Activated naive CD4-positive, alpha-beta T cell treated with anti-CD3 and anti-CD28 coated beads for 36 hours (primary cell): ENCODE measurements around the gene DGAT2. TPM values are rescaled to one million over a fixed set of nuclear protein-coding genes. Genes with fewer than 3 reads are reported as not detected.

Experiments
- CTCF ChIA-PET: fragments of 350-600 bp; sonication (Branson Sonifier 250); formaldehyde crosslinking; loops from one replicate; lab custom pipeline; 2021; ENCODE audit warnings: antibody characterized with exemption; lab: Charles Lee
- DNase-seq: peaks from one replicate; pipeline ENCODE4 v3.0.0-alpha.2; 2020
- H3K27ac Mint-ChIP-seq: one replicate; pipeline ENCODE4 v1.8.0; 2021; ENCODE audit warnings: mild to moderate bottlenecking, mixed read lengths
- H3K27me3 Mint-ChIP-seq: one replicate; pipeline ENCODE4 v1.8.0; 2021; ENCODE audit warnings: low read depth, mixed read lengths
- H3K36me3 Mint-ChIP-seq: one replicate; pipeline ENCODE4 v1.8.0; 2021; ENCODE audit warnings: low read depth, mixed read lengths
- H3K4me1 Mint-ChIP-seq: one replicate; pipeline ENCODE4 v1.8.0; 2021; ENCODE audit warnings: low read depth, mixed read lengths
- H3K4me3 Mint-ChIP-seq: one replicate; pipeline ENCODE4 v1.8.0; 2021; ENCODE audit warnings: mild to moderate bottlenecking, moderate library complexity, mixed read lengths
- H3K9me3 Mint-ChIP-seq: one replicate; pipeline ENCODE4 v1.8.0; 2021; ENCODE audit warnings: mixed read lengths
- intact Hi-C: fragments of 100-400 bp; cut with micrococcal nuclease; formaldehyde crosslinking; loops from one replicate; pipeline ENCODE4 v1.15.1; 2023
- total RNA-seq, 2 experiments: library from RNA; stranded (reverse); gene quantifications; one replicate each; pipeline ENCODE4 v1.2.3, GENCODE V29; 2021

The DGAT2 gene
- total RNA-seq, 2 experiments from 2014 or later: 3.4 to 4.2 TPM

DNA sequence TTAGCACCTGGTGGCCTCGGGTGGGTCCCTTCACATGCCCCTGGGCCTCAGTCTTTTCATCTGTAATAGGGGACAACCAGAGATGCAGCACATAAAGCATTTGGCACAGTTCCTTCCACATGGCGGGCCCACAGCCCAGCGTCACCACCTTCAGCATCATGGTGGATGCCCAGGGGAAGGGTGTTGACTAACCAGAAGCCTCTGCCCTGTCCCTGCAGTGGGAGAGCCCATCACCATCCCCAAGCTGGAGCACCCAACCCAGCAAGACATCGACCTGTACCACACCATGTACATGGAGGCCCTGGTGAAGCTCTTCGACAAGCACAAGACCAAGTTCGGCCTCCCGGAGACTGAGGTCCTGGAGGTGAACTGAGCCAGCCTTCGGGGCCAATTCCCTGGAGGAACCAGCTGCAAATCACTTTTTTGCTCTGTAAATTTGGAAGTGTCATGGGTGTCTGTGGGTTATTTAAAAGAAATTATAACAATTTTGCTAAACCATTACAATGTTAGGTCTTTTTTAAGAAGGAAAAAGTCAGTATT, 31.6 kb downstream of the DGAT2 start:
- Mint-ChIP-seq H3K4me3 (no peak overlapping the region), H3K27ac (no peak overlapping the region), H3K36me3 (no peaks in the 10 kb centered on the region), H3K9me3 (no peaks in the 10 kb centered on the region), H3K27me3 (no peaks in the 10 kb centered on the region), H3K4me1 (peaks cover 12% of the 10 kb centered on the region)
- intact Hi-C loops: loop anchor here (5.0 kb wide), 1 partner anchor 517 kb away; no protein-coding TSS in a partner anchor
- DNase-seq: no peak
- CTCF ChIA-PET: interaction anchor here (1.7 kb wide), 2 partner anchors 12 to 358 kb away, joined by 3 to 4 read pairs; no protein-coding TSS in a partner anchor

DNA sequence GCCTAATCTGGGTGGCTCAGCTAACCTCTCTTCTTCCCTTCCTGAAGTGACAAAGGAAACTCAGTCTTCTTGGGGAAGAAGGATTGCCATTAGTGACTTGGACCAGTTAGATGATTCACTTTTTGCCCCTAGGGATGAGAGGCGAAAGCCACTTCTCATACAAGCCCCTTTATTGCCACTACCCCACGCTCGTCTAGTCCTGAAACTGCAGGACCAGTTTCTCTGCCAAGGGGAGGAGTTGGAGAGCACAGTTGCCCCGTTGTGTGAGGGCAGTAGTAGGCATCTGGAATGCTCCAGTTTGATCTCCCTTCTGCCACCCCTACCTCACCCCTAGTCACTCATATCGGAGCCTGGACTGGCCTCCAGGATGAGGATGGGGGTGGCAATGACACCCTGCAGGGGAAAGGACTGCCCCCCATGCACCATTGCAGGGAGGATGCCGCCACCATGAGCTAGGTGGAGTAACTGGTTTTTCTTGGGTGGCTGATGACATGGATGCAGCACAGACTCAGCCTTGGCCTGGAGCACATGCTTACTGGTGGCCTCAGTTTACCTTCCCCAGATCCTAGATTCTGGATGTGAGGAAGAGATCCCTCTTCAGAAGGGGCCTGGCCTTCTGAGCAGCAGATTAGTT, 32.3 kb downstream of the DGAT2 start:
- Mint-ChIP-seq H3K4me3 (no peak overlapping the region), H3K4me1 (peaks cover 12% of the 10 kb centered on the region), H3K9me3 (no peaks in the 10 kb centered on the region), H3K27ac (no peak overlapping the region), H3K36me3 (no peaks in the 10 kb centered on the region), H3K27me3 (no peaks in the 10 kb centered on the region)
- DNase-seq: no peak
- intact Hi-C loops: loop anchor here (5.0 kb wide), 1 partner anchor 516 kb away; no protein-coding TSS in a partner anchor
- CTCF ChIA-PET: interaction anchor here (1.0 to 2.7 kb wide), 5 partner anchors 13 to 370 kb away, joined by 3 to 6 read pairs (median 3); no protein-coding TSS in a partner anchor

DNA sequence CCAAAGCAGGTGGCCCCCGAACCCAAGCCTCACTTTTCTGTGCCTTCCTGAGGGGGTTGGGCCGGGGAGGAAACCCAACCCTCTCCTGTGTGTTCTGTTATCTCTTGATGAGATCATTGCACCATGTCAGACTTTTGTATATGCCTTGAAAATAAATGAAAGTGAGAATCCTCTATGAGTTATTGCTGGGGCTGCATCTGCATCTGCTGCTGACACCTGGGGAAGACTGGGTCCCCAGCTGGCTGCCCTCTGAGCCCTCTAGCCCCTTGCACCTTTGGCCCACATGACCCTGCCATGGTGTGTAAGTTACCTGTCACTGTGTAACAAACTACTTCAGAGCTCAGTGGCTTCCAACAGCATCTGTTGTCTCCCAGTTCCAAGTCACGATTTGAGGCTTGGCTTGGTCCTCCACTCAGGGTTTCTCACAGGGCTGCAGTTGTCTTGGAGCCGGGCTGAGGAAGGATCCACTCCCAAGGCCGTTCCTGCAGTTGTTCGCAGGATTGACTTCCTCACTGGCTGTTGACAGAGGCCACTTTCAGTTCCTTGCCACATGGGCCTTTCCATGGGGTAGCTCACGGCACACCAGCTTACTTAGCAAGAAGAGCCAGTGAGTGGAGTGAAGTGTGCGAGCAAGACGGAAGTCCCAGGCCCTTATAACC, 32.9 kb downstream of the DGAT2 start:
- no peak overlapping the region for H3K27ac Mint-ChIP-seq

DNA sequence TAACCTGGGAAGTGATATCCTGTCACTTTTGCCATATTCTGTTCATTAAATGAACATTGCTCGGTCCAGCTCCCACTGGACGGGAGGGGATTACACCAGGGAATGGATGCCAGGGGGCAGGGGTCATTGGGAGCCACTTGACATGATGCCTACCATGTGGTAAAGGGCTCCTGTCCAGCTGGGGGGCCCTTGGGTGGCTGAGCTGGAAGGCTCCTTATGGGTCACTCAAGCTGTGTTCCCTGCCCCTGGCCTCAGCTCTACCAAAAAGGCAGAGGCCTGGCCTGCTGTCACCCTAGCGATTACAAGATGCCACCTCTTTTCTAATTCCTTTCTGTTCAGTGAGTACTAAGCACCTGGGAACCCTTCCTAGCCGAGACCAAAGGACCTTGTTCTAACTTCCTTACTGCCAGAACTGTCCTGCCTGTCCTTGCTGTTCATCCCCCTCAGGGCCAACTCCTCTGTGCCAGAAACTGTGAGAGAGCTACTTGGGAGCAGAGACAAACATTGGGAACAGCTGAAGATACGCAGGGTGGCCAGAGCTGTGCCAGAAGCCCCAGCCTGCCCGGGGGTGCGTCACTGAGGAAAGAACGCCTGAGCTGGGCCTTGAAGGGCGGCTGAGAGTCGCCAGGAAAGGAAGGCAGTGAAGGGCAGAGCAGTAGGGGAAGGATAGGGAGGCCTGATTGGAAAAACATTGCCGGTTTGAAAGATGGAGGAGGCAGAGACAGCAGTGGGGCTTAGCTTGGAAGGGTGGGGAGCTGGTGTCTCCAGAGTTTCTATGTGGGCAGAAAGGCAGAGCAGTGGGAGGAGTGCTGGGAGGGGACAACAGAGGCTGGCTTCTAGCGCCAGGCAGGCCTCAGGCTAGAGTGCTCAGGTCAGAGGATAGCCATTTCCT, 33.7 kb downstream of the DGAT2 start:
- H3K9me3 Mint-ChIP-seq: no peaks in the 10 kb centered on the region
- no peak overlapping the region for H3K4me3 Mint-ChIP-seq
- H3K27ac Mint-ChIP-seq: peak overlapping the region; percentile 44
- H3K27me3 Mint-ChIP-seq: no peaks in the 10 kb centered on the region
- CTCF ChIA-PET: interaction anchor here (0.8 to 2.9 kb wide), 16 partner anchors 9 to 369 kb away, joined by 3 to 66 read pairs (median 3); partner anchors contain the start of gene UVRAG
- DNase-seq: no peak
- intact Hi-C loops: loop anchor here (2.0 to 5.0 kb wide), 2 partner anchors 79 to 515 kb away; no protein-coding TSS in a partner anchor
- H3K36me3 Mint-ChIP-seq: no peaks in the 10 kb centered on the region
- peaks cover 12% of the 10 kb centered on the region for H3K4me1 Mint-ChIP-seq

More for the DNA sequence above, 32.9 kb downstream of the DGAT2 start:
- CTCF ChIA-PET: interaction anchor here (1.0 to 2.9 kb wide), 6 partner anchors 14 to 370 kb away, joined by 3 to 66 read pairs (median 4); no protein-coding TSS in a partner anchor
- intact Hi-C loops: loop anchor here (2.0 to 5.0 kb wide), 2 partner anchors 79 to 516 kb away; no protein-coding TSS in a partner anchor
- Mint-ChIP-seq H3K9me3 (no peaks in the 10 kb centered on the region), H3K27me3 (no peaks in the 10 kb centered on the region), H3K4me1 (peaks cover 12% of the 10 kb centered on the region), H3K36me3 (no peaks in the 10 kb centered on the region), H3K4me3 (no peak overlapping the region)
- DNase-seq: no peak

DNA sequence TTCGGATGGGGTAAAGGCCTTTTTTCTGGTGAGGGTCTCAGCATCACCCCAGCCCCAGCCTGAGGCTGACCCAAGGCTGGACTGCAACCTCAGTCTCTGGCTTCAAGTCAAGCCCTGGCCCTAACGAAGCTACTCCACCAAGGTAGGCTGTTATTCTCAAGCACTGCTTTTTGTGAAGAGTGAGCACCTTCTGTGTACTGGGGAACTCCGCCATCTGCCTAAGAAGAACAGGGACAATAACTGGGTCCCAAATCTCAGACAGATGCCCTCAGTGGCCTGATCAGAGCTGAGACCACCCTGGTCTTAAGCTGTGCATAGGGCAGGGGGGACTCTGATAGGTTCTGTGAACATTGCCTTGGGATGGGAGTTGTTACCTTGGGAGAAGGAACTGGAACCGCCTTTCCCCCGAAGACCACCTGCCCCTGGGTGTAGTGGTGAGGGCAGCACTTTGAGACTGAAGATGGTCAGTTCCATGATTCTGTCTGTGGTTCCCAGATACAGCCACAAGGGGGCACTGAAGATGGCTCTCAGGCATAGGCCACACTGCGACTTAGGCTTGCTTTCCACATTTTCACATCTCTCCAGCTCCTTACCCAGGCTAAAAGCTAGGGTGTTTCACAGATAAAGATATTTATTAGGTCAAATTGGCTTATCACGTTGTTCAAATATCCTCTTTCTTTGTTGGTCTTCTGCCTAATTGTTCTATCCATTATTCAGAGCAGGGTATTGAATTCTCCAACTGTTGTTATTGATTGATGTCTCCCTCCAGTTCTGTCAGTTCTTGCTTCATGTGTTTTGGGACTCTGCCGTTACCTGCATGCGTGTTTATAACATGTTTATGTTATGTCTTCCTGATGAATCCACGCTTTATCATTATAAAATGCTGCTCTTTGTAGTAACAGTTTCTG, 34.6 kb downstream of the DGAT2 start:
- peak; percentile 85 for DNase-seq
- no peak overlapping the region for H3K27ac Mint-ChIP-seq
- intact Hi-C loops: loop anchor here (1.0 to 5.0 kb wide), 4 partner anchors 64 to 514 kb away; no protein-coding TSS in a partner anchor
- H3K27me3 Mint-ChIP-seq: no peaks in the 10 kb centered on the region
- no peaks in the 10 kb centered on the region for H3K36me3 Mint-ChIP-seq
- peaks cover 12% of the 10 kb centered on the region for H3K4me1 Mint-ChIP-seq
- H3K4me3 Mint-ChIP-seq: no peak overlapping the region
- CTCF ChIA-PET: interaction anchor here (0.5 to 2.9 kb wide), 20 partner anchors 8 to 350 kb away, joined by 3 to 66 read pairs (median 4); partner anchors contain the start of gene UVRAG
- H3K9me3 Mint-ChIP-seq: no peaks in the 10 kb centered on the region

DNA sequence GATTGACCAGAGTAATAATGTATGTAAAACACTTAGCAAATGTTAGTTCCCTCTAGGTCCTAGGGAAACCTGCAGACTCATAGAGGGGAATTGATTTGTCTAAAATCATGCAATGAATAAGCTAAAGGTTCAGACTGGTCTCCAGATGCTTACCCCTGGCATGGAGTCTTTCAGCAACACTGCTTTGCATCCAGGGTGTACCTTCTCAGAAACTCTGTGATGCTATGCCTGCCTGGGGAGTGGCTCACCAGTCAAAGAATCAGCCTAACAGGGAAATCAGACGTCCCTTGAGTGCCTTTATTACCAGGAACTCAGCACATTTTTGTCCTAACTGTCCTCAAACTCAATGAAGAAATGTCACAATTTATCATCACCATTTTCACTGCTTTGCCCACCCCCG, 40.5 kb downstream of the DGAT2 start:
- intact Hi-C loops: no loop called here
- CTCF ChIA-PET: interaction anchor here (0.6 to 1.5 kb wide), 2 partner anchors 58 to 344 kb away, joined by 4 to 6 read pairs; no protein-coding TSS in a partner anchor
- no peak overlapping the region for H3K27ac Mint-ChIP-seq
- H3K9me3 Mint-ChIP-seq: no peaks in the 10 kb centered on the region
- H3K4me3 Mint-ChIP-seq: no peak overlapping the region
- no peak for DNase-seq
- no peaks in the 10 kb centered on the region for H3K36me3 Mint-ChIP-seq
- peaks cover 10% of the 10 kb centered on the region for H3K4me1 Mint-ChIP-seq
- H3K27me3 Mint-ChIP-seq: no peaks in the 10 kb centered on the region

DNA sequence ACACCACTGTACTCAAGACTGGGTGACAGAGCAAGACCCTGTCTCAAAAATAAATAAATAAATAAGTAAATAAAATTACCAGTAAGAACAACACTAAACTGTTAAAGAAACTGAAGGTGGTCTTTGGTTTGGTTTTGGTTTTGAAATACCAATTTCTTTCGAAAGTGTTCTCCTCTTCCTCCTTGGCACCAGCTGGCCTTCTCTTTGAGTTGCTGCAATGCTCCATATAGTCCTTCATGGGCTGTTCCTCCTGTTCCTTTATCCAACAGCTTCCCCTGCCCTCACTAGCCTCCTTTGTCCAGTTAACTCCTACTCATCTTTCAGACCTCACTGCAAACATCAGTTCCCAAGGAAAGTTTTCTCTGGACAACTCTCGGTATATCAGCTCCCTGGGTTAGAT, 41.4 kb downstream of the DGAT2 start:
- intact Hi-C loops: loop anchor here (10.0 kb wide), 1 partner anchor 415 kb away; the partner anchor contains the start of gene RPS3
- H3K4me3 Mint-ChIP-seq: no peak overlapping the region
- H3K4me1 Mint-ChIP-seq: peaks cover 10% of the 10 kb centered on the region
- H3K9me3 Mint-ChIP-seq: no peaks in the 10 kb centered on the region
- CTCF ChIA-PET: interaction anchor here (0.6 kb wide), 1 partner anchor 343 kb away, joined by 4 read pairs; no protein-coding TSS in a partner anchor
- no peaks in the 10 kb centered on the region for H3K36me3 Mint-ChIP-seq
- no peak overlapping the region for H3K27ac Mint-ChIP-seq
- H3K27me3 Mint-ChIP-seq: no peaks in the 10 kb centered on the region
- no peak for DNase-seq

DNA sequence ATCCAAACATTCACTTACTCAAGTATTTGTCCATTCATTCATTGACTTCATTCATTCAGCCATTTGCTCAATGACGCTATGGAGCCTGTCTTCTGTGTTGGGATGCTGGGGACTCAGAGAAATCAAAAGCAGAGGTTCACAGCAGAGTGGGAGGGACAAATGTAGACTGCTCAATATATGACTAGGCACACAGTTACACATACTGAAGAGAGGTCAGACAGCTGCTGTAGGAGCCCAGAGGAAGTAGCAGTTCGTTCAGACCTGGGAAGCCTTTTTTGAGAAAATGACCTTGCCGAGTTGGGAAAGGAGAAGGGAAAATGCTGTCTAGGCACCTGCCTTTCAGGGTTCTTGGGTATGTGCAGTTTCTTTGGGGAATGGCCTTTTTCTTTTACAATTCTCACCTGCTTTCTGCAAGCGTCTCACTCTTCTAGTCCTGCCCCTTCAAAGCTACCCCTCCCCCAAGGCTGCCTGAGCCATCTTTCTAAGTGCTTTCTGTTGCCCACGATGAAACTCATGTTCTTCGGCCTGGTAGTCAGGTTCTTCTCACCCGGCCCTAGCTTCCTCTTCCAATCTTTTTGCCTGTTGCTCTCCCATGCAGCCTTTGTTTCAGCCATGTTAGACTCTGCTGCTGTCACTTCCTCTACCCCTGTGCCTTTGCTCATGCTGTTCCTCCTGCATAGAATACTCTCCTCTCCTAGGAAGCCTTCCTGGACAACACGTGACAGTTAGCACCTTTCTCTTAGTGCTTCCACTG, 42.2 kb downstream of the DGAT2 start:
- Mint-ChIP-seq H3K36me3 (no peaks in the 10 kb centered on the region), H3K27me3 (no peaks in the 10 kb centered on the region)
- CTCF ChIA-PET: interaction anchor here (1.2 kb wide), 1 partner anchor 8 kb away, joined by 5 read pairs; no protein-coding TSS in a partner anchor

DNA sequence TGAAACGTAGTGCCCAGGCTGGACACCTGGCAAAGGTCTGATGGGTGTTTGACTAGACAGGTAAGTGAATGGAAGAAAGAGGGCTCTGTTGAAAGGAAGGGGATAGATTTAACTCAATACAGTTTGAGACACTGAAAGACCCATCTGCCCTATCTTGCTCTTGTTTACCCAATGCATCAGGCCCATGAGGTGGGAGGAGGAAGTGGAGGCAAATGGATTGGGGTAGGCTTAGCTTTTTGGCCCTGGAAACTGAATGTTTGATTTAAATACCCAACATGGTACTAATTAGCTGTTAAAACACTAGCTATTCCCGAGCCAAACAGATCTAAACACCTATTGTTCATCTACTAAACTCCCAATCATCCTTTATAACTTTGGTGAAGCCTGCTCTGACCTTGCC, 42.9 kb downstream of the DGAT2 start:
- no peak for DNase-seq
- peaks cover 10% of the 10 kb centered on the region for H3K4me1 Mint-ChIP-seq
- CTCF ChIA-PET: interaction anchor here (0.6 to 1.2 kb wide), 3 partner anchors 9 to 56 kb away, joined by 3 to 5 read pairs (median 3); no protein-coding TSS in a partner anchor
- intact Hi-C loops: loop anchor here (10.0 kb wide), 1 partner anchor 417 kb away; the partner anchor contains the start of gene RPS3
- no peaks in the 10 kb centered on the region for H3K9me3 Mint-ChIP-seq
- no peaks in the 10 kb centered on the region for H3K36me3 Mint-ChIP-seq
- no peak overlapping the region for H3K27ac Mint-ChIP-seq
- no peaks in the 10 kb centered on the region for H3K27me3 Mint-ChIP-seq
- no peak overlapping the region for H3K4me3 Mint-ChIP-seq

More for the DNA sequence above, 42.2 kb downstream of the DGAT2 start:
- H3K4me3 Mint-ChIP-seq: no peak overlapping the region
- intact Hi-C loops: loop anchor here (10.0 kb wide), 1 partner anchor 416 kb away; the partner anchor contains the start of gene RPS3
- H3K27ac Mint-ChIP-seq: no peak overlapping the region
- peaks cover 10% of the 10 kb centered on the region for H3K4me1 Mint-ChIP-seq
- DNase-seq: no peak
- no peaks in the 10 kb centered on the region for H3K9me3 Mint-ChIP-seq

DNA sequence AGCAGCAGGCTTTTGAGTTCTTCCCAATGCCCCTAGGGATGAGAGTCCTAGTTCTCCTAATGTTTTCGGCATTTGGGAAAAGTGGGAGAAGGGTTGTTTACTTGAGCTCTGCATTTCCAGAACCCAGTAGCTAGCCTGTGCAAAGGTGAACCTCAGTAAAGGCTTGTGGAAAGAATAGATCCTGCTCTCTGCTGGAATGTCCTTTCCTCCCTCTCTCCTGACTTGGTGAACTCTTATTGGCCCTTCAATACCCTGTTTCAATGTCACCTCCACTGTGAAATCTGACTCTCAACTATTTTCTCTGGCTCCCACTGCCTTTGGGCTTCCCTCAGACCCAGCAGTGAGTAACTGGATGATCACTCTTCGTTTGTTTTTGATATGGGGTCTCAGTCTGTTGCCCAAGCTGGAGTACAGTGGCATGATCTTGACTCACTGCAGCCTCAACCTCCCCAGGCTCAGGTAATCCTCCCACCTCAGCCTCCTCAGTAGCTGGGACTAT, 44.0 kb downstream of the DGAT2 start:
- H3K27ac Mint-ChIP-seq: no peak overlapping the region
- peaks cover 10% of the 10 kb centered on the region for H3K4me1 Mint-ChIP-seq
- no peaks in the 10 kb centered on the region for H3K9me3 Mint-ChIP-seq
- no peak for DNase-seq
- intact Hi-C loops: loop anchor here (10.0 kb wide), 1 partner anchor 418 kb away; the partner anchor contains the start of gene RPS3
- no peak overlapping the region for H3K4me3 Mint-ChIP-seq
- CTCF ChIA-PET: interaction anchor here (2.8 kb wide), 1 partner anchor 10 kb away, joined by 12 read pairs; no protein-coding TSS in a partner anchor
- H3K27me3 Mint-ChIP-seq: no peaks in the 10 kb centered on the region
- no peaks in the 10 kb centered on the region for H3K36me3 Mint-ChIP-seq
